GM21737 (cell line): ENCODE measurements around the gene TAS1R1.

Experiments
- ATAC-seq: cut with Tn5 transposase; IDR thresholded peaks from one replicate; pipeline ENCODE4 v1.9.1; 2021; ENCODE audit warnings: mild to moderate bottlenecking, moderate library complexity; ENCODE audit not compliant: unreplicated experiment

TAS1R1 gene

DNA sequence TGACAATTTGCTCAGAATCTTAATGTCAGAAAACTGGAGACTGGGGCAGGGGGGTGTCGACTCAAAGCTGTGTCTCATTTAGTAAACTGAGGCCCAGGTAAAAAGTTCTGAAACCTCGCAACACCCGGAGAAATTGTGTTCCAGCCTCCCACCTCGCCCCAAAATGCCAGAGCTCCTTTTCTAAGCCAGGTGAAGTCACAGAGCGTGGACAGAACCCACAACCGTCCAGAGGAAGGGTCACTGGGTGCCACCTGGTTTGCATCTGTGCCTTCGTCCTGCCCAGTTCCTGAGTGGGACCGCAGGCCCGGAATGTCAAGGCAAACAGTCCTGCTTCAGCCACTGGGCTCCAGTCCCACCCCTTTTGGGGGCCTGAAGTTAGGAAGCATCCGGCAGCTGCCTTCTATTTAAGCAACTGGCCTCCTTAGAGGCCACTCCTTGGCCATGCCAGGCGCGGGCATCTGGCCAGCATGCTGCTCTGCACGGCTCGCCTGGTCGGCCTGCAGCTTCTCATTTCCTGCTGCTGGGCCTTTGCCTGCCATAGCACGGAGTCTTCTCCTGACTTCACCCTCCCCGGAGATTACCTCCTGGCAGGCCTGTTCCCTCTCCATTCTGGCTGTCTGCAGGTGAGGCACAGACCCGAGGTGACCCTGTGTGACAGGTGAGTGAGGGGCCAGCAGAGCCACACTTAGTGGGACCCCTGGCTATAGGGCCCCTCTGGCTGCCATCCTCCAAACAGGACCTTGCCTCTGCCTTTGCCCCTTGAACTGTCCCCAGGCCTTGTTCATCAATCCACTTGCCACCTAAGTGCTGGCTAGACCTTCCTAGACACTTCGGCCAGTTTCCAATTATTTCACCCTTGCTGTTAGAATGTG, at the start of gene TAS1R1:
TAS1R1 (plus strand) TSS at position 401 of the 872 bp plus-strand sequence; CDS start at position 468, 67 bp downstream.
- ATAC-seq = no peak

DNA sequence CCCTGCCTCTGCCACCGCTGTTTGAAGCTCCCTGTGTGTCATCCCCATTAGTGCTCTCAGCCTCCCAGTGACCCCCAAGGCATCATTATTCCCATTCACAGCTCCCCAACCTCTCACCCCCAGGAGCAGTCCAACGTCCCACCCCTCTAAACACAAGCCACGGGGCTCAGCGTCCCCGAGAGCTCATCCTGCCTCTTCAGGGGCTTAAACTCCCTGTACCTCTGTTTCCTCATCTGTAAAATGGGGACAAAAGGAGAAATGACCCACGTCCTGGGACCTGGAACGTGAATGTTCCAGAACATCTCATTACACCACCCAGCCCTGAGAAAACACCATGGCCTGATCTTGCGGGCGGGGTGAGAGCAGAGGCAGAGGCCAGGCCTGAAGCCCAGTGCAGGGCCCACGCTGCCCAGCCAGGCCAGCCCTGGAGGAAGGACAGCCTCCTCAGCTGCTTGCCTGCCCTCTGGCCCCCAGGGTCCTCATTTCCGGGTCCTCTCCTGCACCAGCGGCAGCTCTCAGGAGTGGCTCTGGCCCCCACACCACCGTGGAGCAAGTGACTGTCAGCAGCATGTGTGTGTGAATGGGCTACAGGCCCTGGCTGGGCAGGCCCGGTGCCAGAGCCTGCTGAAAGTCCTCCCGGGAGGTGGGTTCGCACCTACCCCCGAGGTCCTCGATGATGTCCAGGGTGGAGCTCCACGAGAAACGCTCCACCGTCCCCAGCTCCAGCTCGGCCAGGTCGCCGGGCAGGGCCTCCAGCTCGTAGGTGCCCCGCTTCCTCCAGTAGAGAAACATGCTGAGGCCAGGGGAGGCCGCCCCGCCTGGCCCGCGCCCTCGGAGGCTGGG, 49.5 kb upstream of the TAS1R1 start:
- no peak for ATAC-seq

DNA sequence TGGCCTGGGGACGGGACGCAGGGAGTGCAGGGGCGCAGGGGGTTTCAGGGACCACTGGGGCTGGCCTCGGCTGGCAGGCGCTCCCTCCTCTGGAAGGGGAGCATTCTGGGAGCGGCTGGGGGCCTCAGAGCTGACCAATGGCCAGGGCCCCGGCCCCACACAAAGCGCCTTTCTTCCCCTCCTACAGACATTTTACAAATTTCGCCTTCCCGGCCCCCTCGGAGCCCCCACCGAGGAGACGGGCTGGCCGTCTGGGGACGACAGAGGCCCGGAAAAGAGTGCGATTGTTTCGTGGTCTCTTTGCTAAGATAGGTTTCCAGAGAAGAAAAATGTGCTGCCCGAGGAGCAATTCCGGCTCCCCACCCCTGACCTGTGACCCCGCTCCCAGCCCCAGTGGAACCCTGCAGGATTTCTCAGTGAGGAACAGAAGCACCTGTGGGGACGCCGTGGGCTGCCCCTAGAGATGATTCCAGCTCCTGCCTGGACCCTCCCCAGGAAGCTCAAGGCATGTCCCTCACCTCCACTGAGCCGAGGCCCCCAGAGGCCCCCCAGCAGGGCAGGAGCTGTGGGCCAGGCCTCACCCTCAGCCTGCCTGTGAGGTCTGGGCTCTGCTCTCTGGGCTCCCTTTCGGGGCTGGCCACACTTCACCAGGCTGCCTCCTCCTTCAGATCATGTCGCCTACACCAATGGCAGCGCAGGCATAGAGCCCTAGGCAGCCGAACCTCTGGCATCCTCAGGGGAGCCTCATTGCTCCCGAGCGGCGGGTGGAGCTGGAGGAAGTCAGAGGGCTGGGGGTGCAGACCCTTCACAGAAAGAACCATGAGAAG, 48.7 kb upstream of the TAS1R1 start:
- no peak for ATAC-seq

DNA sequence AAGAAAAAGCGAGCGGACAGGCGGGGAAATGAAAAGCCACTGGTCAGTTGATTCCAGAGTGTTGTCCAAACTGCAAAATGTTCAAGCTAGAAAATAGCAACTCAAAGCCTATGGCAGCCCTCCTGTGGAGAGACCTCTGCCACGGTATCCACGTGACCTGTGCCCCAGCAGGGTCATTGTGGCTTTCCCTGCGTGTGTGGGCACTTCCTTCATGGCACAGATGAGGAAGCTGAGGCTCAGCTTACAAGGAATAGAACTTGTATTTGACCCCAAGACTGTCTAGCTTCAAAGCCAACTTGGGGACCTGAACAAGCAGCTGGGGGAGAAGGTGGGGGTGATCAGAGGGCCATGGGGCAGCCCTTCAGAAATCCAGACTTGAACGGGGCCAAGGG, 48.1 kb upstream of the TAS1R1 start:
- ATAC-seq = no peak

DNA sequence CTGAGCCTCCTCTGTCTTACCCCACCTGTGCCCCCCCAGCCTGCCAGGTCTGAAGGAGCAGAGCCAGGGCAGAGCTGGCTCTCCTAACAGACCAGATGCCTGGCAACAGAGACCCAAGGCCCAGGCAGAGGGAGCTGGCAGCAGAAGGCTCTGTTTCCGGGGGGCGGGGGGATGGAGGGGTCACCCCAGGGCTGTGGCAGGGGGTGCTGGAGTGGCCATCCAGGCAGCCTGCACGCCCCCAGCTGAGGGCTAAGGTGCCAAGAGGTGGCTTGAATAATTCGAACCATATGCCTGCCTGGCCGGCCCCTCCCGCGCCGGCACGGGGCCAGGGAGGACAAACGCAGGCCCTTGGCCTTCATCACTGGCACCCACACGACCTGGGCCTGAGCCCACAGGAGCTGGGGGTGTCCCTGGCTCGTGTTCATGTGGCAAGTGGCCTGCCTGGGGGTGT, 47.6 kb upstream of the TAS1R1 start:
- ATAC-seq = no peak

DNA sequence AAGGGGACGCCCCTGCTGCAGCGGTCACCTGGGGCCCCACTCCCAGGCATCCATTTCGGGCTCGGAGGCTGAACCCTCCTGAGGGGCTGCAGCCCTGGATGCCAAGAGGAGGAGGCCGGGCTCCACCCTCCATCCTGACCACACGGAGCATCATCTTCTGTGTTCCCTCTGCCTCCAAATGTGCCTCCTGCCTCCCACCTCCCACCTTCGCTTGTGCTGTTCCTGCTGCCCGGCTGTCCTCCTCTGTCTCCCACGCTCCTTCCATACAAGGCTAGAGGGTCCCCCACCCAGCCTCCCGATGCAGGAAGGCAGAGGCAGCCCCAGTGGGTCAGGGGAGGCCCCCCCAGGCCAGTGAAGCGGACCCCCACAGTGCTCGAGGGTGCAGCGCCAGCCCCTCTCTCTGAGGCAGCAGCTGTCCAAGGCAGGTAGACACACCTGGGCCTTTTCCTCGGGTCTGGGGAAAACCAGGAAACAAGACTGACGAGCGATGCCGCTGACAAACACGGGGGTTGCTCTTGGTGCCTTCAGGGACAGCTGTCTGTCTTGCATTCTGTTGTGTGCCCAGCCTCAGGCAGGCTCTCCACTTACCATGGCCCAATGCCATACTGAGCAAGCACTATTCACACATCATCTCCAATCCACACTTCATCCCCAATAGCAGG, 46.8 kb upstream of the TAS1R1 start:
- ATAC-seq = no peak

DNA sequence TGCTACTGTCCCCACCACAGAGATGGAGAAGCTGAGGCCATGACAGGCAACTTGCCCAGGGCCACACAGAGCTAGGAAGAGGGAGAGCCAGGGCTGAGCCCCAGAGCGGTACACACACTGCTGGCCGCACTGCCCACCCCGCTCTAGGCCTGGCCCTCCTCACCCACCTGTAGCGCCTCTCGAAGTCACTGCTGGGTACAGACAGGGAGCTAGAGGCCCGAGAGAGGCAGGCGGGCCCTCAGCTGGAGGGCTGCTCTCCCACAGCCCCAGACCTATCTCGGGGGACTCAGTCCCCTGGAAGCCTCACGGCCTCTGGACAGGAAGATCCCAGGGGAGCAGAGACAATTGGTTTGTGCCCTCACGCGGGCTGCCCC, 46.3 kb upstream of the TAS1R1 start:
- ATAC-seq = no peak

DNA sequence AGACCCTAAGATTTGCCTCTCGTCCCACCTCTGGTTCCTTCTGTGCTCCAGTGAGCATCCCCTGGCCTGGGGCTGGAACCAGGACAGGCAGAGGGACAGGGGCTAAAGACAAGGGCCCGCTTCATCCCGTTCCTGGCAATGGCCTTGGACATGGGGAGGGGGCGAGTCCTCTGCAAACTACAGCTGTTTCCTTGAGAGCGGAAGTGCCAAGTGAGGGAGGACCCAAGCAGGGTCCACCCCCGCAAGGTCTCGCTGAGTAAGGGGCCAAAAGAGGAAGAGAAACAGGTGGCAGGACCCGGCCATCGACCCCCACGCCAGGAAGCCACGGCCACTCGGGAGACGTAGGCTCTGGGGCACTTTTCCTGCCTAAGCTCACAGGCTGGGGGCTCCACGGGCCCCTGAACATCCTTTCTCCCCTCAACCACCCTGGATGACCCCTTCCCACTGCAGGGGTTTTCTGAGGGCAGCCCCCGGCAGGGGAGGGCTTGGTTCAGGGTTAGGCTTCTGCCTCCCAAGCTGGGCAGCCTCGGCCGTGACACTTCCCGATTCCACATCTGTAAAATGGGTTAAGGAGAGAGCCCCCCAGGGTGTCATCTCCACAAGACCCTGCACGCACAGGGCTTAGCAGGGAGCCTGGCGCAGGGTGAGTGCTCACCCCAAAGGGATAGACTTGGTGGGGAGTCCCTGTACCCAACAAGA, 45.7 kb upstream of the TAS1R1 start:
- ATAC-seq = no peak

DNA sequence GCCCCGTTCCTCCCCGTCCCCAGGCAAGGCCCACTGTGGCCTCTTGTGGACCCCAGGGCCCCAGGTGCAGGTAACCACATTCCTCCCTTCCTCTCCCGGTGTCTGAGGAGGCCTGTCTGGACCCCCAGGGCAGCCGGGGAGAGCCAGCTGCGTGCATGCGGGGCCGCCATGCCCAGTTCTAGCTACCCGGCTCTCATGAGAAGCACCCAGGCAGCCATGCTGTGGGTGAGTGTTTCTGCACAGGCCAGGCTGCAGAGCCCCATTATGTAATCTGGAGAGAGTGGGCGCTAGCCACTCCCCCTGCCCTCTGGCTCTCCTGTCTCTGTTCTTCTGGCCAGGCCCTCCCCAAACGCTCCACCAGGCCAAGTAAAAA, 45.2 kb upstream of the TAS1R1 start:
- no peak for ATAC-seq

DNA sequence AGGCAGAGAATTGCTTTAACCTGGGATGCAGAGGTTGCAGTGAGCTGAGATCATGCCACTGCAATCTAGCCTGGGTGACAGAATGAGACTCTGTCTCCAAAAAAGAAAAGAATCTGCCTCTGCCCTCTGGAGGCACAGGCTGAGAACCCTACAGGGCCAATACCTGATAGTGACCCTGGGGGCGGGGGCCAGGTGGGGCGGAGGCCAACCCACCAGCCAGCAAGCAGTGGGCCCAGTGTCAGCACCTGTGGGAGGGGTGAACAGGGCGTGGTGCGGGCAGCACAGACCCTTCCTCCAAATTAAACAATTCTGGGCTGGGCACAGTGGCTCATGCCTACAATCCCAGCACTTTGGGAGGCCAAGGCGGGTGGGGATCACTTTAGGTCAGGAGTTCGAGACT, 44.6 kb upstream of the TAS1R1 start:
- ATAC-seq = no peak

DNA sequence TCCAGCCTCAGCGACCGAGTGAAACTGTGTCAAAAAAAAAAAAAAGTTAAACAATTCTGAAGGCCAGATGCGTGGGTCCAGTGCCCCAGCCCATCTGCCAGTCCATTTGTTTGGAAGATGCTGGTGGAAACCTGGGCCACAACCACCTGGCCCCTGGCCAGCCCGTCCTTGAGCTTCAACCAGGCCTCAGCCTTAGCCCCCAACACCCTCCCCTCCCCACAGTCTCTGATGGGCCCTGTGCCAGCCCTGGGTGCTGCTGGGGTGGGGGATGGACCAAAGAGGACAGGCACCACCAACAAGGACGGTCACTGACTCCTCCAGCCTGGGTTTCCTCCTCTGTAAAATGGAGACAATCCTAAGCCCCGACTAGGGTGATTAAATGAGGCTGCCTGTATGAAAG, 44.1 kb upstream of the TAS1R1 start:
- ATAC-seq = no peak

DNA sequence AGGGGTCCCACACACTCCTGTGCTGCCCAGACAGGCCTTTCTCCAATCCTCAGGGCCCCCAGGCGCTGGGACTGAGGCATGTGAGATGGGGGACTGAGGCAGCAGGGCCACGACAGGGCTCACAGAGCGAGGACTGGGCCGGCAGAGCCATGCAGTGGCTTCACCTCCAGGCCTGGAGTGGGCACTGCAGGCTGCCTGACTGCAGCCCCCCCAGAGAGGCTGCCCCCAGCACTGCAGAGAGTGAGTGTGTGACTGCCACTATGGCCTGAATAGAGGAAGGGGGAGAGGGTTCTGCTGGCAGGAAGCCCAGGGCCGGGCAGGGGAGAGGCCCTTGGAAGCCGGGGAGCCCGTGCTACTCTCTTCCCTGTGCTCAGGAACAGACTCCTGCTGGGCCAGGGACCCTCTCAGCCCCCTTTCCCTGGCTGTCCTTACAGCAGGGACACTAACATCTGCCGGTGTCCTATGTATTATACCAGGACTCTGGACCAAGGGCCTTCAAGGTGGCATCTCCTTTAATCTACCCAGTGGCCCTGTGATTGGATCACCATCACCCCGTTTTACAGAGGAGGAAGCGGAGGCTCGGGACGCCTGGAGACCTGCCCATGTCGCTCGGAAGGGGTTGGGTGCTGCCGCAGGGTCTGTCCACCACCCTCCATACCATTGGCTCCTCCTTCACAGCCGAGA, 43.4 kb upstream of the TAS1R1 start:
- ATAC-seq = no peak

DNA sequence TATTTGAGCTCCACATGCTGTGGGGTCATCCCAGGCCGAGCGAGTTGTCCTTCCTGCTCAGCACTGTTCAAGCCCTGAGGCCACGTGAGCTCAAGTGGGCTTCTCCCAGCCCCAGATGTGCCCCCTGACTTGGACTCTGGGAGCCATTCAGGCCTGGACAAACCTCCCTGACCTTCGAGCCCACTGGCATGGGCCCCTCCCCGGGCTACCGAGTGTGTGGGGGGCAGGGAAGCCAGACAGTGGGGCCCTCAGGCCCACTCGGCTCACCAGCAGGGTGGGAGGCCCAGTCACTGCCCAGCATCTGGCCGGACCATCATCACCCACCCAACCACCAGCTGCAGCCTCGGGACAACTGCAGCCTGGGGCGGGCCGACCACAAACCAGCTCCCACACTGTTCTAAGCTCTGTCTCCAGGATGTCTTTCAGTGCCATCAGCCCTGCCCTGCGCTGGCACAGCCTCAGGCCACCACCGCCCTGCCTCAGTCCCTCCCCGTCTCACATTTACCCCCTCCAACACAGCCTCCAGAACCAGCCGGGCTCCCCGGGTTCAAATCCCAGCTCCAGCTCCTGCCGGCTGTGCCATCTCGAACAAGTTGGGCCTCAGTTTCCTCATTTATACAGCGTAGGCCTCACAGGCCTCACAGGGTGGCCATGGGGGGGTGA, 42.7 kb upstream of the TAS1R1 start:
- no peak for ATAC-seq

DNA sequence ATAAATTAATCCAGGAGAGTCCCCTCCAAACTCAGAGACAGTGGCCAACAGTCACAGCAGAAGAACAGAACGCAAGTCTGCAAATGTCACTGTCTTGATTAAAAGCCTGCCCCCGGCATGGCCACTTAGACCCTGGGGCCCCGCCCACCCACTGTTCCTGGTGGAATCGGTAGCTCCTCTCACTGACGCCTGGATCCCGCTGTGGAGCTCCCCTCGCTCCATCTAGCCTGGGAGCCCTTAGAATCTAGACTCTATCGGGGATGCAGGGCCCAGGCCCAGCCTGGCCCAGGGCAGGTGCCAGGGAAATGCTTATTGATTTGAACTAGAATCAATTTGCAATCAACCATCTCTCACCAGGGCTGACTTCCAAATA, 42.2 kb upstream of the TAS1R1 start:
- ATAC-seq = no peak

DNA sequence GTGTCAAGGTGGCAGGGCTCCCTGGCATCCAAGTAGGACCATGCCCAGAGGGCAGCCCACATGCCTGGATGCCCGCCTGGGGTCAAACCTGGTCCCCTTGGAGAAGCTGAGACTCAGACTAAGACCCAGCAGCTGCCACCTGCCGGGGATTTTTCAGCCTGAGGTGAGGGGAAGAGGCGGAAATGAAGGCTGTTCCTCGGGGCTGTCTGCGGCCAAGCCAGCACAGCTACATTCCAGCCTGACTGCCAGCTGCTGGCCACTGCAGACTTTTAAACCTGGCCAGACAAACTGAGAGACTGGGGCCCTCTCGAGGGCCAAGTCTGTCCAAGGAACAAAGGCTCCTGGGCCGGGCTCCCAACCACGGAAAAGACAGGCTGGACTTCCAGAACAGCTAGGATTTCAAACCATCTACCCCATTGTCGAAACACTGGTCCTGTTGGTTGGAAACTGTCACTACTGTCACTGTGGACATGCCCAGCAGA, 41.7 kb upstream of the TAS1R1 start:
- no peak for ATAC-seq

DNA sequence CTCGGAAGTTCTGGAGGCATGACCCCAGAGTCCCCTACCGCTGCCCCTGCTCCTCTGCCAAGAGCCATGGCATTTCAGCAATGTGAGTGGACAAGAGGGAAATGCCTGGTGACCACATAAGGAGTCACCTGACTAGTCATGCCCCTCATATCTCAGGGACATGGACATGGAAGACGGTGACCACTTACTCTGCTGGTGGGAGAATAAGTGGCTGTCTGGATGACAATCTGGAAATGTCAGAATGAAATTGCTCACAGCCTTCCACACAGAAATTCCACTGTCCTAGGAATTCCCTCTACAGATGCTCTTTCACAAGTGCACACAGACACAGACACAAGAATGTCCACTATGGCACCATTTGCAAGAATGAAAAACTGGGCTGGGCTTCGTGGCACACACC, 39.3 kb upstream of the TAS1R1 start:
- no peak for ATAC-seq

DNA sequence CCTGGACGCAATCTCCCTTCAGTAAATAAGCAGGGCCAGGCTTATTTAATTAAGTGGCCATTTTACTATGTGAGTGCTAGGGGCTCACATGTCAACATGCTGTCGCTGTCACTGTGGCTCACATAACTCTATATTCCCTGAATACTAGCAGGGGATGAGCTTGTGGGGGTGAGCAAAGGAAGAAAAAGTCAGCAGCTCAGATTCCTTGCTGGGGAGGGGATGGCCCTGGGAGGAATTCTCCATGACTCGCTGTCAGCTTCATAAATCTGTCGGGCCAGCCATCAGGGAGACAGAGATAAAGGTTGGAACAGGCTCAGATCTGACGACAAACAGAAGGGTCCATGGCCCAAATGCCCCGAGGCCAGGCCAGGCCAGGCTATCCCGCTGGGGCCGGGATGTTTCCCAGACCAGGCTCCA, 37.7 kb upstream of the TAS1R1 start:
- ATAC-seq = no peak

DNA sequence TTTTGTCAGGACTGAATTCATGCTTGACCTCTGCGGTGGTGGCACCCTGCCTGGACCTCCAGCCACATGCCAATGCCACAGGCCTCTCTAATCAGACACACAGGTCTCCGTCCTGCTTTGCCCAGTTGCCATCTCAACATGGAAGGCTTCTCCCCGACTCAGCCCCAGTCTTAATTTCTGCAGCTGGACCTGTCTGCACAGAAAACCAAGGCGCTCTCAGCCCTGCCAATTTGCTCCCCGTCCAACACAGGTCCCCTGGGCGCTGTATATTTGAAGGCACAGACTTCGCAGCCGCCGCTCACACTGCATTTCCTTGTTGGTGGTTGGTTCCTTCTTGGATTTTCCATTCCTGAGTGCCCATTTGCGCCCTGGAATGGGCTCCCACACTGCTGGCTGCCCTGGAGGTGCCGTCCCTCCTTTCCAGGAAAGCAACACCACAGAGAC, 35.6 kb upstream of the TAS1R1 start:
- no peak for ATAC-seq
